Fibroblast of pulmonary artery (primary cell): ENCODE measurements around the gene CTDP1.

Experiments used
- DNase-seq: peaks from one replicate; pipeline ENCODE4 v3.0.0-alpha.2; 2010; ENCODE audit warnings: low read depth
- H3K4me3 ChIP-seq: replicated peaks from 2 replicates; pipeline ENCODE4 v1.5.1; 2011; ENCODE audit warnings: low read depth, mild to moderate bottlenecking, control low read depth, low read length, moderate library complexity
- CTCF ChIP-seq: IDR thresholded peaks from 2 replicates; pipeline ENCODE4 v1.5.1; 2011; ENCODE audit warnings: mild to moderate bottlenecking, control low read depth, low read length, inconsistent platforms; ENCODE audit errors: missing control alignments

CTDP1 gene

DNA sequence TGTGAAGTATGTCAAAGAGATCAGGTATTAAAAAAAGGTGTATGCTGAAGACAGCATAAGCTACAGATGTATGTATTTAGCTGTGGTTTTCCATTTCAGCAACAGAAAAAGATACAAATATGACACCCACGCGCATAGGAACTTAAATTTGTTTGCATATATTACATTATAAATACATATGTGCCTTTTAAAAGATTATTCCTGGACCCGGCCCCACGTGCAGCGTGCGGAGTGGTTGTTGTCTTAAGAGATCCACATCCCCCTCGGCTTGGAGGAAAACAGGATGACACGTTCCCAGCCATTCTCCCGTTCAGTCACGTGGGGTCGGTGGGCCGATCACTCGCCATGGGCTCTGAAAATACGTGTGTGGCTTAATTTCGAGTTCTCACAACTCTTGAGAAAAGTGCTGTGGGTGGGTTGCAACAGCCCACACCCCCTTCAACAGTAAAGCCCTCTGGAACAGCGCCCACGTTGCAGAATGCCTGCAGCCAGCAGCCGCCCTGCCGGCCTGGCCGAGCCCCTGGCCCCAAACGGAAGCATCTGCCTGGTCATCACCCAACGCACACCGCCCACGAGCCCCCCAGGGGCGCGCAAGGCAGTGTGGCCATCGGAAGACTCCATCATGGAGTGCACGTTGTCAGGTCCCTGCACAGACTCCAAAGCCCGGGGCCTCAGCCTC is 99.6 kb downstream of the CTDP1 start:
- no peak for TF ChIP-seq CTCF
- H3K4me3 ChIP-seq: no peak overlapping the region
- DNase-seq: no peak

DNA sequence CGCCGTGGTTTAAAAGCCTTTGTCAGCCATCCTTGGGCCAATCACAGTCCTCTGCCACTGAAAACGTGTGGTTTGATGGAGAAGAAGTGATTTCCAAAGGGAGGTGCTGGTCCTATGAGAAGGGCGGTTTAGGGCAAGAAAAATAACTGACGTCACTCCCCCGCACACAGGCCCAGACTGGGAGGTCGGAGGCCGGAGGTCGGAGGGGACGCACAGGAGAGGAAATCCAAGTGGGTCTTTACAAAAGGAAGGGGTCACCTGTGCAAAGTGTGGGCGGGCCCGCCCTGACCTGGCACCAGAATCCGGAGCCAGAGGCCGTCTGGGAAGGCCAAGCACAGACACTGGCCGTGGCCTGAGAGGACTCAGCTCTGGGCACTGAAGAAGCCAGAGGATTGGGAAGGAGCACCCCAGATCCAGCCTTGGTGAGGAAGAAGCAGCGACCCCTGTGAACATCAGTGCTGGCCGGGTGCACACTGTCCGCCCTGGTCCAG is 100.1 kb downstream of the CTDP1 start:
- TF ChIP-seq CTCF: no peak
- no peak for DNase-seq
- no peak overlapping the region for H3K4me3 ChIP-seq

DNA sequence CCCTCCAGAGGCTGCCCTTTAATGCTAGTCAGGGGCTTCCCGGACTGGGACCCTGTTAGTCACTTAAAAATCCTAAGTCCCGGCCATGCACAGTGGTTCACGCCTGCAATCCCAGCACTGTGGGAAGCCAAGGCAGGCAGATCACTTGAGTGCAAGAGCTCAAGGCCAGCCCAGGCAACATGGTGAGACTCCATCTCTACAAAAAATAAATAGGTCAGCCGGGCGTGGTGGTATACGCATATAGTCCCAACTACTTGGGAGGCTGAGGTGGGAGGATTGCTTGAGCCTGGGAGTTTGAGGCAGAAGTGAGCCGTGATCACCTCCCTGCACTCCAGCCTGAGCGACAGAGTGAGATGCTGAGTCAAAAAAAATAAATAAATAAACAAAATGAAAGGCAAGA is 100.9 kb downstream of the CTDP1 start:
- no peak for TF ChIP-seq CTCF
- DNase-seq: no peak
- no peak overlapping the region for H3K4me3 ChIP-seq

DNA sequence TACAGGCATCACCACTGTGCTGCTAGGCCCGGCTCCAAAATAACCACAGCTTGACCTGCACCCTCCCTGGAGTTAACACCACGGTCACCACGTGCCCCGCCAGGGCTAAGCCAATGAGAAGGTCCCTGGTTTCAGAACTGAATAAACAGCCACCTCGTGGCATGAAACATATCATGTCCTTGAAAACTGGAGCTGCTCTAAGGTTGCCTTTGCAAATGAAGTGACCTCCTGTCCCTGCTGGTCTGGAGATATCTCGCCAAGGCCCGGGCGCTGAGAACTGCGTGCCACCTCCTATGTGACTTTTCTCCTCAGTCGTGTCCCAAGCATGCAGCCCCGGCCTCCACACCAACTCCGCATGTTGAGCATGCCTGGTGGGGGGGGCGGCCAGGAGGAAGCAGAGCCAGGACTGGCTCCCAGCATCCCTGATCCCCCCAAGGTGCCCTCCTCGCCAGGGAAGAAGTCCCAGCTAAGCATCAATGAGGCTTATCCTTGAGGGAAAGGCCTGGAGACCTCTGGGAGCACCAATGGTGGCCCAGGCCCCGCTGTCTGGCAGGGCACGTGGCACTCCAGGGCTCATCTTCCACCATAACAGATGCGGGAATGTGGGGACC is 101.8 kb downstream of the CTDP1 start:
- TF ChIP-seq CTCF: no peak
- H3K4me3 ChIP-seq: no peak overlapping the region
- DNase-seq: no peak

DNA sequence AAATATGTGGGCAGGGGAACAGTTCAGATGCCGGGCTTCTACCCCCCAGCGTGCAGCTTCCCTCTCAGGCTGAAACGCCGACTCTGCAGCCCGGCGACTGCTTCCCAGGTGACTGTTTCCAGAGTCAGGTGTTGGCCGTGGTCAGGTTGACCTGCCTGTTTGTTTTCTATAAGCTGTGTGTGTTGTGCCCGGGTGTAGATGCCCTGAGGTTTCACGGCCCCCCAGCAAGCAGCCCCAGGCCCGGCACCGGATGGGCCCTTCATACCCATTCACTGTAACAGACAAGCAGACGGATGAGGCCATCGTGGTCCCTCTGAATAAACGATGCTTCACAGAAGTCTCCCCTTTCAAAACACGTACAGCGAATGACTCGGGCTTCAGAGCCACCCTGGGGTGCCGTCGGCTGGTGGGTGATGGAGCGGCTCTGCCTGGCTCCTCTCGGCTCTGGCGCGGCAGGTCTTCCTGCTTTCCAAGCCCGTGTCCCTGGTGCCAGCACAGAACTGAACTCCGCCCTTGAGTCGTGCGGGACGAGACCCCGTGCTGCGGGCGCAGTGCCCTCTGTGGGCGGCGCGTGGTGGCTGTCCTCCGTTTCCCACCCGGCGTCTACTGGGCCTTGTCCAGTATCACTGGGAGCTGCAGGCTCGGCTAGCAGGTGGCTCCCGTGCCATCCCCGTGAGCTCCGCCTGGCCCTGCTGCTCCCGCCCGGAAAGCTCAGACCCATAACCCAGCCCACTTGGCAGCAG is 103.1 kb downstream of the CTDP1 start:
- no peak for DNase-seq
- H3K4me3 ChIP-seq: no peak overlapping the region
- no peak for TF ChIP-seq CTCF

- H3K4me3 ChIP-seq: no peak overlapping the region
- DNase-seq: no peak
- no peak for TF ChIP-seq CTCF
Observed at GRCh38 chr18:79784071-79784913, 104.7 kb downstream of the CTDP1 start.
